Gastrocnemius medialis (tissue), 4 donors: ENCODE measurements around the gene PDCD1LG2.

Source experiments
- CTCF ChIP-seq, 5 experiments: fragments of 450-650 bp in 3 of 5; fragments of 200-600 bp in 2 of 5; sonication (generic) in 2 of 5; IDR thresholded peaks in 4 of 5; conservative IDR thresholded peaks in 1 of 5; 1 replicate in 4 of 5; 2 replicates in 1 of 5; pipeline ENCODE4 v1.5.1; 2016 to 2019; ENCODE audit warnings: antibody characterized with exemption in 5 of 5, mild to moderate bottlenecking in 3 of 5, moderate library complexity in 3 of 5
- POLR2A ChIP-seq, 2 donors: fragments of 450-650 bp; IDR thresholded peaks; one replicate each; pipeline ENCODE4 v1.6.1; 2017; ENCODE audit warnings: antibody characterized with exemption in 2 of 2, mild to moderate bottlenecking in 2 of 2, moderate library complexity in 2 of 2

GRCh38 chr9:5611321-5612184 lies 101.2 kb downstream of the PDCD1LG2 start:
- TF ChIP-seq CTCF (IDR thresholded peaks at IDR 0.05 in 4 of 5, conservative IDR thresholded peaks at IDR 0.05 in 1 of 5) (no peak), POLR2A (IDR thresholded peaks at IDR 0.05) (no peak)
